Activated CD4-positive, alpha-beta T cell treated with anti-CD3 and anti-CD28 coated beads, Interleukin-2, amount 50 U/mL, for 48 hours (primary cell): Measurements from ENCODE around the gene IVD.

Source experiments
- DNase-seq, 2 experiments: peaks; one replicate each; pipeline ENCODE4 v3.0.0-alpha.2; 2020

The IVD gene

DNA sequence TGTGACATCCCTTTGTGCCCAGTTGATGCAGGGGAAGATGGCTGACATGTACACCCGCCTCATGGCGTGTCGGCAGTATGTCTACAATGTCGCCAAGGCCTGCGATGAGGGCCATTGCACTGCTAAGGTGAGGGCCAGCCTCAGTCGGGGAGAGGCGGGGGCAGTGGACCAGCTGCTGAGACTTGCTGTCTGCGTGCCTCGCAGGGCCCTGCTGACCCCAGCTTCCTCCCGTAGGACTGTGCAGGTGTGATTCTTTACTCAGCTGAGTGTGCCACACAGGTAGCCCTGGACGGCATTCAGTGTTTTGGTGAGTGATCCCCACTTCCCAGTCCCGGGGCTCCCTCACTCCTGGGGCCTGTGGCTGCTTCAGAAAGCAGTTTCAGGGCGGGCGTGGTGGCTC is 10.5 kb downstream of the IVD start:
- DNase-seq = no peak

- DNase-seq = no peak
These were observed 12.5 kb downstream of the IVD start for GRCh38 chr15:40418126-40418525.

- no peak for DNase-seq
These were observed 14.6 kb downstream of the IVD start for GRCh38 chr15:40420071-40420713.

DNA sequence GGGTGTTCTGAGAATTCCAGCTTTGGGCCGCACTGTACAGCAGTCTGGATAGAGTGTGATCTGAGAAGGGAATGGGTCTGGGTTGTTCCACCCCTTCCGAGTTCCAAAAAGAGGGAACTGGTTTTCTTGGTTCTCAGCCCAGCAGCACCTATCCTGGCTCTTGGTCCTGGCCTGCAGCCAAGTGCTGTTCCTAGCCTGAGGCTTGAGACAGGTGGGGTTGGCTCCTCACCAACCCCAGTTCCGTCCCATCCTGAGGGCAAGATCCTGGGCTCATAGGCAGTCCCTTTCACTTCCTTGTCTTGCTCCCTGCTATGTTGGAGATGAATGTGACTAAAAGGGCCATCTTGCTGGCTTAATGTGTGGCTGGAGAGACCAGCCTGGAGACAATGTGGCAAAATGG is 15.2 kb downstream of the IVD start:
- no peak for DNase-seq

DNA sequence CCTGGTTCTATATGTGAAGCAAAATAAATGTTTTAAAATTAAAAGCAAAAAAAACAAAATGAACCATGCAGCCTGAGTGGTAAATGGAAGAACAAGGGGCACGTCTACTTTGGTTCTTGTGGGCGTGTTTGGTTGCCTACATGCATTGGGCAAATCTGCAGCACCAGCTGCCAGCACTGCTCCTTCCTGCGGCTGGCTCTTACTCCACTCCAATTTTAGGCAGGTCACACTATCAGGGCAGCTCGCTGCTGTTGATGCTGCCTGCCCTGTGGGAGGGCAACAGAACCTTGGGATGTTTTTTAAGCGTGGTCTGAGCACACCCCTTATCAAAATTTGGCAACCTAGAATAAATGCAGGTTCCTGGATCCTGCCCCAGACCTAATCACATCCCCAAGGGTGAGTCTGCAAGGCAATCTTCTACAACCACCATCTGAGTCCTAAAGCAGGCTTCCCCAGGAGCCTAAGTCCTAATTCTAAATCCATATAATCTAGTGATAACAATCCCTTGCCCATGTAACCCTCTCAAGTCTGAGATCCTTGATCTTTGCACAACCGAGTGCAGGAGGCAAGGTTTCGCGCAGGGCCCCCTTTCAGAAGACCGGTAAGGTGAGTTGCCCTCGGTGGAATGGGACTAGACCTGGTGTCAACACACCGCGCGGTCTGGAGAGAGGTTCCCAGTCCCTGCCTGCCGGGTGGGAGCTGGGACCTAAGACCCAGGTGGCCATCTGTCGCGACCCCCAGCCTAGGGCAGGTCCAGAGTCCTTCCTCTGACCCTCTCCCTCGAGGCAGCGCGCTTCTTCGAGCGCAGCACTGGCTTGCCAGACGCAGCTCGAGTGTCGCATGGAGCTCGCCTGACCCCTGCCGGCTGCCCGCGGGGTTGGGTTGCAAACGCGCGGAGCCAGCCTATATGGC is 15.9 kb downstream of the IVD start:
- peak; percentile 86 to 90 for DNase-seq

- DNase-seq = no peak
These were observed 19.0 kb downstream of the IVD start for GRCh38 chr15:40424483-40425115.

DNA sequence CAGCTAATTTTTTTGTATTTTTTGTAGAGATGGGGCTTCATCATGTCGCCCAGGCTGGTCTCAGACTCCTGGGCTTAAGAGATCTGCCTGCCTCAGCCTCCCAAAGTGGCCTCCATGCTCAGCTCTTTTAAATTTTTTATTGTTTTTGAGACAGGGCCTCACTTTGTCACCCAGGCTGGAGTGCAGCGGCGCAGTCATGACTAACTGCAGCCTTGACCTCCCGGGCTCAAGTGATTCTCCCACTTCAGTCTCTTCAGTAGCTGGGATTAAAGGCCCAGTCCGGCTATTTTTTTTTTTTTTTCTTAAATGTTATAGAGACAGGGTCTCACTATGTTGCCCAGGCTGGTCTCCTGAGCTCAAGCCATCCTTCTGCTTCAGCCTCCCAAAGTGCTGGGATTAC is 20.1 kb downstream of the IVD start:
- DNase-seq = no peak

DNA sequence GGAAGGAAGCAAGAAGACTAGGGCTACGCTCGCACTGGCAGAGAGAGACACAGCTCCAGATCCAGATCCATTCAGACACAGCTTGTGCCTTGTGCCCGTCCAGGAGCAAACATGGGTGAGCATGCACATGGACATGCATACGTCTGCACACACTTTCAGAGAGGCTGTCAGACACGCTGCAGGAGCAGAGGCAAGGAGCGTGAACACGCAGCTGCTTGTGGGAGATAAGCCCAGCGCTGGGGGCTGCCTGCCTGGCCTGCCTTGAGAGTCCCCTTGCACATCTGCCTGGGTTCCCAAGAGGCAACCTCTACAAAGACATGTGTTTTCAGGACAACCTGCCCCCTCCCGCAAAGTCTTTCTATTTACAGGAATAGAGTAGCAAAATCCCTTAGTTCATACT is 21.6 kb downstream of the IVD start:
- no peak for DNase-seq

DNA sequence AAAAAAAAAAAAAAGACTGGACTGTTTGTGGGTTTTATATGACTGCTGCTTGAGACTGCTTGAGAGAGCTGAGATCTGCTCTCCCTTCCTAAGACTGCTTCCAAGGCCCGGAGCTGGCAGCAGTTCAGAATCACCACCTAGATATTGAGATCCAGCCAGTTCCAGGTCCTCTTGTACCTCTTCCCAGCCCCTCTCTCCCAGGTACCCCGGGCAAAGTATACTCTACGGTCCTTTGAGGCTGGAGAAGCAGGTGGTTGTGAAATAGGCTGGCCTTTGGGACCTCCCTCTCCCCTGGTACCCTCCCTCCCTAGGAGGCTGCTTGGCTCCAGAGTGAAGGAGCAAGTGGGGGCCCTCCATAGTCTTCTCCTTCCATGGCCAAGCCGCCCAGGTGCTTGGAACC is 22.6 kb downstream of the IVD start:
- no peak for DNase-seq

DNA sequence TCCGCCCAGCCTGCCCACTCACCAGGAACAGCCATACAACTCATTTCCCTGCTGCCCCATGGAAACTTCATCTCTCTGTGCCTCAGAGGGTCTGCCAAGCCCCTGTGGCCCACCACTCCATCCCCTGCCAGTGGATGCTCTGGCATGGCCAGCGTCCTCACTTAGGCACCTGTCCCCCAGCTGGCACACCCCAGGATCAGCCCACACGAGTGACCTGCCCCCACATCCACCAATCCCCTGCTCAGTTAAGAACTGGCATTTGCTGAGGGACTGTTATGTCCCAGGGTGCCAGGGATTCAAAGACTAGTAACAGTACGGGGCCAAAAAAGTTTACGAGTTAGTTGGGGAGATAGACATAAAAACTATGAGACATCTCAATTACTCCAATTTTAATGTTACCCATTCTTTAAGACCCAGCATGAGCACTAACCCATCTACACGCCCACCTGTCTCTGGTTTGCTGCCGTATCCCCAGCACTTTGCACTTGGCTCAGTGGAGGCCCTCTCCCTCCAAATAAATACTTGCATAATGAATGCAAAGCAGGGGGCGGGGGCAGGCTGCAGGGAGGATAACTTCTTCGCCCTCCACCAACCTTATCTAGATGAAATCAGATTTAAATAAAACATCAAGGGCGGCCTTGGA is 23.6 kb downstream of the IVD start:
- DNase-seq = no peak

- DNase-seq = no peak
These were observed 24.7 kb downstream of the IVD start for GRCh38 chr15:40430271-40430805.

GRCh38 chr15:40435023-40435709 is 29.6 kb downstream of the IVD start:
- DNase-seq = no peak

- DNase-seq = no peak
These were observed 30.1 kb downstream of the IVD start for GRCh38 chr15:40435710-40436089.

GRCh38 chr15:40436116-40436891 is 30.7 kb downstream of the IVD start:
- DNase-seq = no peak

- no peak for DNase-seq
These were observed 31.5 kb downstream of the IVD start for GRCh38 chr15:40436892-40437751.

GRCh38 chr15:40437752-40438687 is 32.4 kb downstream of the IVD start:
- DNase-seq = no peak

- no peak for DNase-seq
These were observed 33.1 kb downstream of the IVD start for GRCh38 chr15:40438712-40439111.

GRCh38 chr15:40439461-40439959 is 33.9 kb downstream of the IVD start:
- no peak for DNase-seq
